Endodermal cell (in vitro differentiated cells): Measurements from ENCODE around the gene ELK4. TPM values are rescaled to one million over a fixed set of nuclear protein-coding genes. Genes with fewer than 3 reads are reported as not detected.

Experiments
- DNase-seq: peaks from one replicate; pipeline ENCODE4 v3.0.0-alpha.2; 2017
- H3K27ac ChIP-seq: 2 replicates; pipeline ENCODE4 v1.5.1; 2013; ENCODE audit warnings: mild to moderate bottlenecking, low read depth, low read length, moderate library complexity
- H3K27me3 ChIP-seq: 2 replicates; pipeline ENCODE4 v1.6.1; 2013; ENCODE audit warnings: mild to moderate bottlenecking, low read length, moderate library complexity; ENCODE audit not compliant: insufficient read depth, control insufficient read depth, poor library complexity, severe bottlenecking
- H3K36me3 ChIP-seq: 2 replicates; pipeline ENCODE4 v1.7.0; 2013; ENCODE audit warnings: mild to moderate bottlenecking, low read length, moderate library complexity; ENCODE audit not compliant: control insufficient read depth, insufficient read depth
- H3K4me1 ChIP-seq: one replicate; pipeline ENCODE4 v1.7.0; 2013; ENCODE audit warnings: low read length; ENCODE audit not compliant: control insufficient read depth, insufficient read depth
- H3K4me3 ChIP-seq: 2 replicates; pipeline ENCODE4 v1.5.1; 2013; ENCODE audit warnings: mild to moderate bottlenecking, low read length, moderate library complexity
- H3K9ac ChIP-seq: 2 replicates; pipeline ENCODE4 v1.6.1; 2013; ENCODE audit warnings: mild to moderate bottlenecking, low read length, moderate library complexity; ENCODE audit not compliant: poor library complexity, severe bottlenecking; ENCODE audit errors: extremely low read depth
- H3K9me3 ChIP-seq: 2 replicates; pipeline ENCODE4 v1.6.1; 2013; ENCODE audit warnings: mild to moderate bottlenecking, low read length, moderate library complexity; ENCODE audit not compliant: control insufficient read depth
- H3K27ac Mint-ChIP-seq: 2 replicates; pipeline ENCODE4 v1.8.0; 2020; ENCODE audit warnings: mixed read lengths
- H3K27me3 Mint-ChIP-seq: 2 replicates; pipeline ENCODE4 v1.8.0; 2021; ENCODE audit warnings: mild to moderate bottlenecking, mixed read lengths; ENCODE audit not compliant: insufficient read depth
- H3K36me3 Mint-ChIP-seq: 2 replicates; pipeline ENCODE4 v1.8.0; 2020; ENCODE audit warnings: low read depth, mixed read lengths
- H3K4me1 Mint-ChIP-seq: 2 replicates; pipeline ENCODE4 v1.8.0; 2020; ENCODE audit warnings: mixed read lengths
- H3K4me3 Mint-ChIP-seq: 2 replicates; pipeline ENCODE4 v1.8.0; 2020; ENCODE audit warnings: mild to moderate bottlenecking, moderate library complexity, mixed read lengths
- H3K9me3 Mint-ChIP-seq: 2 replicates; pipeline ENCODE4 v1.8.0; 2020; ENCODE audit warnings: mild to moderate bottlenecking, mixed read lengths
- CTCF ChIP-seq: fragments of 200-600 bp; sonication (generic); conservative IDR thresholded peaks from 2 replicates; pipeline ENCODE4 v1.5.0; 2021; ENCODE audit warnings: antibody characterized with exemption, mild to moderate bottlenecking
- WGBS, 2 experiments: methylation state at CpG; one replicate each; pipeline versions ENCODE4 v1.1.5 to v1.1.7; 2013; ENCODE audit warnings: missing lambda C conversion rate in 2 of 2, mixed read lengths in 1 of 2; ENCODE audit not compliant: insufficient coverage in 1 of 2, insufficient read length in 1 of 2; 5-methylcytosine and 5-hydroxymethylcytosine counted together
- total RNA-seq, 2 donors: library from RNA; stranded (reverse); fragmentation: NEBNext Ultra II Directional in 1 of 2; extraction: Animal tissue kit (Norgen Biotek cat#: 25700) in 1 of 2; gene quantifications; 2 replicates in 1 of 2; 3 replicates in 1 of 2; pipeline ENCODE4 v1.2.1, GENCODE V29; 2021

The ELK4 gene
- total RNA-seq, 2 donors from 2014 or later: 29.6 to 41.6 TPM

- peaks cover 95% of the 10 kb centered on the region for H3K27me3 ChIP-seq
- no peak overlapping the region for H3K4me3 ChIP-seq
These were observed 59.4 kb downstream of the ELK4 start for GRCh38 chr1:205572421-205572820.

GRCh38 chr1:205571747-205572146 lies 60.1 kb downstream of the ELK4 start:
- Mint-ChIP-seq H3K27me3 (peaks cover 82% of the 10 kb centered on the region), H3K9me3 (no peaks in the 10 kb centered on the region), H3K4me1 (peaks cover 16% of the 10 kb centered on the region), H3K27ac (no peak overlapping the region), H3K4me3 (no peak overlapping the region), H3K36me3 (no peaks in the 10 kb centered on the region)
- Histone ChIP-seq H3K27ac (no peak overlapping the region), H3K27me3 (peaks cover 95% of the 10 kb centered on the region), H3K9ac (no peak overlapping the region), H3K4me3 (no peak overlapping the region), H3K36me3 (no peaks in the 10 kb centered on the region), H3K9me3 (no peaks in the 10 kb centered on the region), H3K4me1 (peaks cover 6% of the 10 kb centered on the region)
- no peak for TF ChIP-seq CTCF
- no peak for DNase-seq
- WGBS, 2 experiments: 71% methylated on average over 4 of the region's 4 CpGs; no CpG with 5 or more reads in 1 of the 2 experiments

More at GRCh38 chr1:205572421-205572820, 59.4 kb downstream of the ELK4 start:
- H3K9ac ChIP-seq: no peak overlapping the region
- H3K27ac Mint-ChIP-seq: peak overlapping the region; percentile 12
- no peak for DNase-seq
- no peaks in the 10 kb centered on the region for H3K9me3 ChIP-seq
- peak overlapping the region; percentile 11 for H3K4me3 Mint-ChIP-seq
- H3K4me1 Mint-ChIP-seq: peaks cover 16% of the 10 kb centered on the region
- 87 to 100% methylated on average over 1 of the region's 1 CpG for WGBS, 2 experiments
- H3K27me3 Mint-ChIP-seq: peaks cover 82% of the 10 kb centered on the region
- no peak for TF ChIP-seq CTCF
- H3K36me3 ChIP-seq: no peaks in the 10 kb centered on the region
- H3K27ac ChIP-seq: no peak overlapping the region
- H3K9me3 Mint-ChIP-seq: no peaks in the 10 kb centered on the region
- no peaks in the 10 kb centered on the region for H3K36me3 Mint-ChIP-seq
- peaks cover 6% of the 10 kb centered on the region for H3K4me1 ChIP-seq

- peaks cover 80% of the 10 kb centered on the region for H3K27me3 Mint-ChIP-seq
- H3K27me3 ChIP-seq: peaks cover 95% of the 10 kb centered on the region
- no peak overlapping the region for H3K9ac ChIP-seq
These were observed 60.8 kb downstream of the ELK4 start for GRCh38 chr1:205570796-205571537.

More at GRCh38 chr1:205570796-205571537, 60.8 kb downstream of the ELK4 start:
- Histone ChIP-seq H3K36me3 (no peaks in the 10 kb centered on the region), H3K9me3 (no peaks in the 10 kb centered on the region), H3K4me3 (no peak overlapping the region), H3K4me1 (peaks cover 6% of the 10 kb centered on the region), H3K27ac (no peak overlapping the region)
- no peaks in the 10 kb centered on the region for H3K9me3 Mint-ChIP-seq
- WGBS, 2 experiments: 75 to 79% methylated on average over 2 of the region's 2 CpGs
- no peak overlapping the region for H3K4me3 Mint-ChIP-seq
- DNase-seq: no peak
- H3K27ac Mint-ChIP-seq: no peak overlapping the region
- no peaks in the 10 kb centered on the region for H3K36me3 Mint-ChIP-seq
- peaks cover 16% of the 10 kb centered on the region for H3K4me1 Mint-ChIP-seq
- no peak for TF ChIP-seq CTCF
